B cell (primary cell): ENCODE results near the gene KCNA1. TPM values are rescaled to one million over a fixed set of nuclear protein-coding genes. Genes with fewer than 3 reads are reported as not detected.

ENCODE experiments used
- polyA plus RNA-seq: library from polyadenylated mRNA; depleted of rRNA; stranded (reverse); fragments of >200 nt; gene quantifications from 2 replicates; pipeline ENCODE4 v1.2.3, GENCODE V29; 2012
- total RNA-seq, 2 donors: library from RNA; stranded (reverse); fragments of 120-200 nt in 1 of 2; gene quantifications; 1 replicate in 1 of 2; 2 replicates in 1 of 2; pipeline versions ENCODE4 v1.2.3 to v1.2.4, GENCODE V29; 2013 to 2022

KCNA1 gene
- total and polyA plus RNA-seq, 2 donors (not counting 1 experiment from before 2014, with no cell fraction given): not detected

Other genes with a start within 250 kb of the KCNA1 start
- gene GALNT8, start 189.5 kb upstream of the KCNA1 start, total RNA-seq: 1.3 and 1.6 TPM in 2 replicates
- gene GALNT8, start 189.5 kb upstream of the KCNA1 start, polyA plus RNA-seq: 0.30 and 0.63 TPM in 2 replicates
- 0.20 and 0.27 TPM in 2 replicates for gene KCNA5, start 134.0 kb downstream of the KCNA1 start, total RNA-seq
- gene KCNA5, start 134.0 kb downstream of the KCNA1 start, polyA plus RNA-seq: 0.72 and 0.91 TPM in 2 replicates